CD4-positive, CD25-positive, alpha-beta regulatory T cell (primary cell): Measurements from ENCODE around the gene ULBP1. TPM values are rescaled to one million over a fixed set of nuclear protein-coding genes. Genes with fewer than 3 reads are reported as not detected.
"Not testable (repeated sequence)": the region's sequence is repeated elsewhere in the genome, so short reads cannot be mapped to it uniquely, and the experiment has no call there.

Experiments
- ATAC-seq, 2 donors: fragments of 150-1000 bp; cut with Tn5 transposase; one replicate each; pipeline ENCODE4 v1.10.0; 2021; ENCODE audit warnings: low read depth in 2 of 2, moderate number of reproducible peaks in 2 of 2, moderate library complexity in 1 of 2
- DNase-seq, 3 donors: peaks; one replicate each; pipeline versions ENCODE4 v3.0.0 to v3.0.0-alpha.2; 2012 to 2022; ENCODE audit warnings: mixed read lengths in 1 of 3
- H3K27ac ChIP-seq: one replicate; pipeline ENCODE4 v1.7.0; 2013; ENCODE audit warnings: mild to moderate bottlenecking, low read length; ENCODE audit not compliant: insufficient read depth, poor library complexity, severe bottlenecking
- H3K27me3 ChIP-seq: one replicate; pipeline ENCODE4 v1.7.0; 2013; ENCODE audit warnings: low read length; ENCODE audit not compliant: control insufficient read depth, insufficient read depth
- H3K36me3 ChIP-seq: one replicate; pipeline ENCODE4 v1.7.0; 2013; ENCODE audit warnings: mild to moderate bottlenecking, low read length, moderate library complexity; ENCODE audit not compliant: control insufficient read depth, insufficient read depth
- H3K4me1 ChIP-seq: 2 replicates; pipeline ENCODE4 v1.7.0; 2013; ENCODE audit warnings: mild to moderate bottlenecking, low read length; ENCODE audit not compliant: insufficient read depth, control insufficient read depth, poor library complexity, severe bottlenecking
- H3K4me3 ChIP-seq: one replicate; pipeline ENCODE4 v1.7.0; 2013; ENCODE audit warnings: low read depth, mild to moderate bottlenecking, low read length, moderate library complexity
- H3K9me3 ChIP-seq, 2 experiments: 1 replicate in 1 of 2; 2 replicates in 1 of 2; pipeline ENCODE4 v1.7.0; 2013; ENCODE audit warnings: low read length in 2 of 2, mild to moderate bottlenecking in 1 of 2, moderate library complexity in 1 of 2; ENCODE audit not compliant: control insufficient read depth in 2 of 2
- H3K27ac Mint-ChIP-seq, 3 donors: one replicate each; pipeline ENCODE4 v1.8.0; 2020 to 2022; ENCODE audit warnings: mild to moderate bottlenecking in 3 of 3, mixed read lengths in 3 of 3, moderate library complexity in 2 of 3
- H3K27me3 Mint-ChIP-seq: one replicate; pipeline ENCODE4 v1.8.0; 2022; ENCODE audit warnings: mild to moderate bottlenecking, mixed read lengths
- H3K36me3 Mint-ChIP-seq: one replicate; pipeline ENCODE4 v1.8.0; 2020; ENCODE audit warnings: mixed read lengths
- H3K4me1 Mint-ChIP-seq, 4 donors: one replicate each; pipeline ENCODE4 v1.8.0; 2020 to 2022; ENCODE audit warnings: mixed read lengths in 4 of 4, mild to moderate bottlenecking in 1 of 4
- H3K4me3 Mint-ChIP-seq, 4 donors: one replicate each; pipeline ENCODE4 v1.8.0; 2020 to 2022; ENCODE audit warnings: mild to moderate bottlenecking in 4 of 4, mixed read lengths in 4 of 4, moderate library complexity in 3 of 4
- H3K9me3 Mint-ChIP-seq, 7 donors: one replicate each; pipeline ENCODE4 v1.8.0; 2020 to 2022; ENCODE audit warnings: mixed read lengths in 7 of 7, mild to moderate bottlenecking in 3 of 7, moderate library complexity in 2 of 7
- polyA plus RNA-seq, 4 donors: library from polyadenylated mRNA; unstranded; fragments of 300-500 nt; fragmentation: Illumina TruSeq; gene quantifications; one replicate each; pipeline ENCODE4 v1.2.3, GENCODE V29; 2021
- total RNA-seq: library from RNA; stranded (reverse); gene quantifications from one replicate; pipeline ENCODE4 v1.2.3, GENCODE V29; 2022

ULBP1 gene
- total and polyA plus RNA-seq, 5 donors from 2014 or later: 0.64 TPM; not detected in 4

GRCh38 chr6:149984773-149985172 lies 21.0 kb downstream of the ULBP1 start:
- H3K36me3 ChIP-seq: no peaks in the 10 kb centered on the region
- peaks cover 93% of the 10 kb centered on the region for H3K27me3 Mint-ChIP-seq
- H3K9me3 ChIP-seq: peaks cover 7 to 18% of the 10 kb centered on the region in 2 experiments
- peaks cover 4% of the 10 kb centered on the region for H3K4me1 ChIP-seq
- peaks cover 3% of the 10 kb centered on the region for H3K36me3 Mint-ChIP-seq
- H3K27ac Mint-ChIP-seq: no peak overlapping the region
- H3K4me3 Mint-ChIP-seq: no peak overlapping the region
- ATAC-seq (no peak), DNase-seq (no peak)
- no peak overlapping the region for H3K27ac ChIP-seq
- H3K9me3 Mint-ChIP-seq: peaks cover 0 to 20% (median 6%) of the 10 kb centered on the region in 7 donors
- H3K4me3 ChIP-seq: no peak overlapping the region
- peaks cover 10 to 29% (median 23%) of the 10 kb centered on the region in 4 donors for H3K4me1 Mint-ChIP-seq
- peaks cover 46% of the 10 kb centered on the region for H3K27me3 ChIP-seq

- H3K9me3 ChIP-seq: peaks cover 7 to 18% of the 10 kb centered on the region in 2 experiments
- H3K4me1 ChIP-seq: peaks cover 12% of the 10 kb centered on the region
- H3K4me3 Mint-ChIP-seq: no peak overlapping the region
- peaks cover 3% of the 10 kb centered on the region for H3K36me3 Mint-ChIP-seq
- no peaks in the 10 kb centered on the region for H3K36me3 ChIP-seq
- no peak overlapping the region for H3K27ac ChIP-seq
- no peak for DNase-seq
- peaks cover 53% of the 10 kb centered on the region for H3K27me3 ChIP-seq
- no peak for ATAC-seq
- peaks cover 0 to 20% (median 8%) of the 10 kb centered on the region in 7 donors for H3K9me3 Mint-ChIP-seq
- H3K4me3 ChIP-seq: no peak overlapping the region
- peaks cover 94% of the 10 kb centered on the region for H3K27me3 Mint-ChIP-seq
- no peak overlapping the region for H3K27ac Mint-ChIP-seq
- peaks cover 14 to 35% (median 31%) of the 10 kb centered on the region in 4 donors for H3K4me1 Mint-ChIP-seq
Measured at GRCh38 chr6:149985481-149985937, 21.8 kb downstream of the ULBP1 start.

- ATAC-seq: no peak
- H3K36me3 Mint-ChIP-seq: peaks cover 3% of the 10 kb centered on the region
- no peak overlapping the region for H3K4me3 Mint-ChIP-seq
- H3K27me3 Mint-ChIP-seq: peaks cover 93% of the 10 kb centered on the region
- no peak for DNase-seq
- no peaks in the 10 kb centered on the region for H3K36me3 ChIP-seq
- H3K27me3 ChIP-seq: peaks cover 60% of the 10 kb centered on the region
- peaks cover 25% of the 10 kb centered on the region for H3K4me1 ChIP-seq
- H3K9me3 ChIP-seq: peaks cover 7 to 18% of the 10 kb centered on the region in 2 experiments
- H3K9me3 Mint-ChIP-seq: peaks cover 0 to 17% (median 5%) of the 10 kb centered on the region in 7 donors
- H3K27ac Mint-ChIP-seq: no peak overlapping the region
- no peak overlapping the region for H3K27ac ChIP-seq
- peaks cover 26 to 40% (median 34%) of the 10 kb centered on the region in 4 donors for H3K4me1 Mint-ChIP-seq
- H3K4me3 ChIP-seq: no peak overlapping the region
Measured at GRCh38 chr6:149987602-149988107, 23.9 kb downstream of the ULBP1 start.

GRCh38 chr6:149988550-149989346 lies 25.0 kb downstream of the ULBP1 start:
- Histone ChIP-seq H3K36me3 (no peaks in the 10 kb centered on the region), H3K27ac (no peak overlapping the region), H3K27me3 (peaks cover 68% of the 10 kb centered on the region), H3K4me3 (no peak overlapping the region), H3K4me1 (peaks cover 25% of the 10 kb centered on the region), H3K9me3 (peaks cover 7 to 18% of the 10 kb centered on the region in 2 experiments)
- peaks cover 94% of the 10 kb centered on the region for H3K27me3 Mint-ChIP-seq
- peaks cover 0 to 17% (median 5%) of the 10 kb centered on the region in 7 donors for H3K9me3 Mint-ChIP-seq
- peaks cover 26 to 40% (median 33%) of the 10 kb centered on the region in 4 donors for H3K4me1 Mint-ChIP-seq
- no peak overlapping the region for H3K27ac Mint-ChIP-seq
- DNase-seq: no peak
- H3K36me3 Mint-ChIP-seq: no peaks in the 10 kb centered on the region
- no peak for ATAC-seq
- peak overlapping the region in 3 of 4 donors; percentile 22 to 39 (median 31) for H3K4me3 Mint-ChIP-seq

- ATAC-seq (no peak), DNase-seq (no peak)
- Histone ChIP-seq H3K4me3 (peak overlapping the region; percentile 70), H3K36me3 (no peaks in the 10 kb centered on the region), H3K27ac (no peak overlapping the region), H3K4me1 (peaks cover 25% of the 10 kb centered on the region), H3K27me3 (peaks cover 63% of the 10 kb centered on the region), H3K9me3 (peaks cover 7 to 18% of the 10 kb centered on the region in 2 experiments)
- Mint-ChIP-seq H3K27ac (peak overlapping the region in 1 of 3 donors; percentile 66), H3K4me3 (peak overlapping the region; percentile 50 to 79 (median 66)), H3K4me1 (peaks cover 26 to 40% (median 33%) of the 10 kb centered on the region in 4 donors), H3K27me3 (peaks cover 99% of the 10 kb centered on the region), H3K36me3 (no peaks in the 10 kb centered on the region), H3K9me3 (peaks cover 0 to 17% (median 5%) of the 10 kb centered on the region in 7 donors)
Measured at GRCh38 chr6:149990212-149990660, 26.5 kb downstream of the ULBP1 start.

GRCh38 chr6:149990661-149991471 lies 27.1 kb downstream of the ULBP1 start:
- Mint-ChIP-seq H3K36me3 (no peaks in the 10 kb centered on the region), H3K4me3 (peak overlapping the region; percentile 50 to 79 (median 66)), H3K27me3 (peaks cover 96% of the 10 kb centered on the region), H3K27ac (peak overlapping the region in 1 of 3 donors; percentile 66), H3K9me3 (peaks cover 0 to 17% (median 5%) of the 10 kb centered on the region in 7 donors), H3K4me1 (peaks cover 26 to 40% (median 33%) of the 10 kb centered on the region in 4 donors)
- Histone ChIP-seq H3K27ac (no peak overlapping the region), H3K36me3 (no peaks in the 10 kb centered on the region), H3K4me1 (peaks cover 25% of the 10 kb centered on the region), H3K4me3 (peak overlapping the region; percentile 70), H3K27me3 (peaks cover 58% of the 10 kb centered on the region), H3K9me3 (peaks cover 7 to 18% of the 10 kb centered on the region in 2 experiments)
- ATAC-seq (peak; percentile 17 to 38), DNase-seq (peak in 1 of 3 donors; percentile 41)

- H3K27ac ChIP-seq, H3K36me3 Mint-ChIP-seq, H3K36me3 ChIP-seq: not testable (repeated sequence)
- H3K4me3 ChIP-seq: peak overlapping the region; percentile 70
- H3K27me3 ChIP-seq: peaks cover 53% of the 10 kb centered on the region
- peaks cover 25% of the 10 kb centered on the region for H3K4me1 ChIP-seq
- Mint-ChIP-seq H3K4me1 (peaks cover 26 to 40% (median 33%) of the 10 kb centered on the region in 4 donors), H3K27ac (peak overlapping the region in 1 of 3 donors; percentile 8), H3K4me3 (peak overlapping the region; percentile 23 to 79 (median 66)), H3K27me3 (peaks cover 95% of the 10 kb centered on the region), H3K9me3 (peaks cover 0 to 17% (median 5%) of the 10 kb centered on the region in 7 donors)
- ATAC-seq: peak; percentile 56 to 67
- peak in 1 of 3 donors; percentile 32 for DNase-seq
- peaks cover 7 to 18% of the 10 kb centered on the region in 2 experiments for H3K9me3 ChIP-seq
Measured at GRCh38 chr6:149991472-149991795, 27.7 kb downstream of the ULBP1 start.
